Astrocyte (in vitro differentiated cells and primary cell): ENCODE results near the gene TSNAX.

Source experiments
- EZH2 ChIP-seq: IDR thresholded peaks from 2 replicates; pipeline ENCODE4 v1.6.1; 2012; ENCODE audit warnings: mild to moderate bottlenecking, low read length, inconsistent platforms; ENCODE audit not compliant: insufficient read depth
- TF ChIP-seq, protein P1 (sequence below): IDR thresholded peaks from 2 replicates; pipeline ENCODE4 v1.5.1; 2011; ENCODE audit warnings: low read depth, mild to moderate bottlenecking, inconsistent platforms, low read length, moderate library complexity; ENCODE audit not compliant: insufficient read depth

DNA sequence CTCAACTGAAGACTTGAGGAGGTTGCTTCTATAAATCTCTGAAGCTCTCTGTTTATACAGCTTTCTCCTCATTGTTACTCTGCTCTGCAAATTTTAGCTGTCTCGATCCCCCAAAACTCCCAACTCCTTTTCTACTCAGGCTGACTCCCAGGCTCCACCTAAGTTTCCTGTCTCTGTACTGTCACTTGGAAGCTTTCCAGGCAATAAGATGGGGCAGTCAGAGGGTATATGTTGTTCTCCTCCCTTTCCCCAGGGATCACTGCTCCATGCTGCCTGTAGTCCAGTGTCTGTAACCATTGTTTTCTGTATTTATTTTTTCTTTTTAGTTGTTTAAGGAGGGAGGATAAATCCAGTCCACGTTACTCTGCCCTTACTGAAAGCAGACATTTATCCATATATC is 13.4 kb downstream of the TSNAX start:
- TF ChIP-seq, protein P1, sequence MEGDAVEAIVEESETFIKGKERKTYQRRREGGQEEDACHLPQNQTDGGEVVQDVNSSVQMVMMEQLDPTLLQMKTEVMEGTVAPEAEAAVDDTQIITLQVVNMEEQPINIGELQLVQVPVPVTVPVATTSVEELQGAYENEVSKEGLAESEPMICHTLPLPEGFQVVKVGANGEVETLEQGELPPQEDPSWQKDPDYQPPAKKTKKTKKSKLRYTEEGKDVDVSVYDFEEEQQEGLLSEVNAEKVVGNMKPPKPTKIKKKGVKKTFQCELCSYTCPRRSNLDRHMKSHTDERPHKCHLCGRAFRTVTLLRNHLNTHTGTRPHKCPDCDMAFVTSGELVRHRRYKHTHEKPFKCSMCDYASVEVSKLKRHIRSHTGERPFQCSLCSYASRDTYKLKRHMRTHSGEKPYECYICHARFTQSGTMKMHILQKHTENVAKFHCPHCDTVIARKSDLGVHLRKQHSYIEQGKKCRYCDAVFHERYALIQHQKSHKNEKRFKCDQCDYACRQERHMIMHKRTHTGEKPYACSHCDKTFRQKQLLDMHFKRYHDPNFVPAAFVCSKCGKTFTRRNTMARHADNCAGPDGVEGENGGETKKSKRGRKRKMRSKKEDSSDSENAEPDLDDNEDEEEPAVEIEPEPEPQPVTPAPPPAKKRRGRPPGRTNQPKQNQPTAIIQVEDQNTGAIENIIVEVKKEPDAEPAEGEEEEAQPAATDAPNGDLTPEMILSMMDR, result no peak
- TF ChIP-seq EZH2, result no peak
